Endothelial cell of umbilical vein (primary cell): ENCODE results near the gene COL6A3. TPM values are rescaled to one million over a fixed set of nuclear protein-coding genes. Genes with fewer than 3 reads are reported as not detected.

Experiments used
- BruUV-seq: library from RNA; stranded (reverse); fragments of 400-500 nt; replicated peaks from 2 replicates; lab custom pipeline; 2021; lab: Mats Ljungman, UMichigan
- CTCF ChIA-PET: fragments of 300-600, 350-600 bp; sonication (Branson Sonifier 250); formaldehyde crosslinking; loops from one replicate; lab custom pipeline; 2021; ENCODE audit warnings: antibody characterized with exemption, inconsistent platforms; lab: Charles Lee
- POLR2A ChIA-PET: fragments of 300-600, 350-600 bp; sonication (Branson Sonifier 250); formaldehyde crosslinking; loops from one replicate; lab custom pipeline; 2021; ENCODE audit warnings: antibody characterized with exemption, inconsistent platforms; lab: Charles Lee
- DNase-seq: peaks from one replicate; pipeline ENCODE4 v3.0.0-alpha.2; 2011; ENCODE audit warnings: low read depth, low spot score
- FAIRE-seq: peaks from 2 replicates; lab custom pipeline; 2011; peaks lifted over from hg19 to GRCh38; lab: Jason Lieb, UNC
- H2AFZ ChIP-seq: 2 replicates; pipeline ENCODE4 v1.6.0; 2012; ENCODE audit warnings: low read depth, low read length, control low read depth, inconsistent platforms
- H3K27ac ChIP-seq: 2 replicates; pipeline ENCODE4 v1.5.1; 2011; ENCODE audit warnings: low read depth, mild to moderate bottlenecking, control low read depth, low read length, moderate library complexity; ENCODE audit not compliant: insufficient read depth
- H3K27me3 ChIP-seq, 2 experiments: 2 replicates each; pipeline versions ENCODE4 v1.6.0 to v1.6.1; 2011; ENCODE audit warnings: low read length in 2 of 2, mixed read lengths in 1 of 2; ENCODE audit not compliant: control insufficient read depth in 2 of 2, insufficient read depth in 2 of 2
- H3K36me3 ChIP-seq, 2 experiments: 2 replicates in 1 of 2; 3 replicates in 1 of 2; pipeline ENCODE4 v1.5.1; 2011; ENCODE audit warnings: low read length in 2 of 2, mild to moderate bottlenecking in 1 of 2, moderate library complexity in 1 of 2; ENCODE audit not compliant: control insufficient read depth in 2 of 2, insufficient read depth in 2 of 2; ENCODE audit errors: extremely low read depth in 1 of 2
- H3K4me1 ChIP-seq: 3 replicates; pipeline ENCODE4 v1.5.1; 2011; ENCODE audit warnings: mild to moderate bottlenecking, low read length; ENCODE audit not compliant: control insufficient read depth, insufficient read depth; ENCODE audit errors: extremely low read depth
- H3K4me2 ChIP-seq: 2 replicates; pipeline ENCODE4 v1.6.1; 2011; ENCODE audit warnings: low read length, control low read depth, mixed read lengths; ENCODE audit not compliant: insufficient read depth
- H3K4me3 ChIP-seq, 3 experiments: fragments of 200-600 bp in 1 of 3; sonication (generic), shearing (Covaris generic) in 1 of 3; replicated peaks in 1 of 3; 2 replicates each; pipeline ENCODE4 v1.5.1; 2011 to 2016; ENCODE audit warnings: control low read depth in 3 of 3, low read length in 3 of 3, mild to moderate bottlenecking in 2 of 3, inconsistent platforms in 1 of 3, low read depth in 1 of 3, moderate library complexity in 1 of 3; ENCODE audit not compliant: insufficient read depth in 1 of 3
- H3K79me2 ChIP-seq: 2 replicates; pipeline ENCODE4 v1.6.0; 2012; ENCODE audit warnings: low read length, inconsistent platforms; ENCODE audit not compliant: control insufficient read depth, insufficient read depth
- H3K9ac ChIP-seq: replicated peaks from 2 replicates; pipeline ENCODE3; 2011; ENCODE audit warnings: low read length, control low read depth; ENCODE audit not compliant: insufficient read depth; ENCODE audit errors: extremely low read depth
- H3K9me1 ChIP-seq: replicated peaks from 3 replicates; pipeline ENCODE4 v1.6.0; 2011; ENCODE audit warnings: mild to moderate bottlenecking, low read length; ENCODE audit not compliant: control insufficient read depth, insufficient read depth; ENCODE audit errors: extremely low read depth
- H3K9me3 ChIP-seq: replicated peaks from 2 replicates; pipeline ENCODE4 v1.5.1; 2012; ENCODE audit warnings: low read length, inconsistent platforms; ENCODE audit not compliant: control insufficient read depth, insufficient read depth
- H4K20me1 ChIP-seq: replicated peaks from 2 replicates; pipeline ENCODE3; 2011; ENCODE audit warnings: mild to moderate bottlenecking, low read length; ENCODE audit not compliant: control insufficient read depth, insufficient read depth; ENCODE audit errors: extremely low read depth
- CTCF ChIP-seq, 2 donors: IDR thresholded peaks; 1 replicate in 1 of 2; 2 replicates in 1 of 2; pipeline ENCODE4 v1.5.1; 2011; ENCODE audit warnings: low read length in 2 of 2, mild to moderate bottlenecking in 2 of 2, moderate library complexity in 2 of 2, control low read depth in 1 of 2, inconsistent platforms in 1 of 2, low read depth in 1 of 2; ENCODE audit not compliant: insufficient read depth in 1 of 2; ENCODE audit errors: extremely low read depth in 1 of 2
- EZH2 ChIP-seq: IDR thresholded peaks from 2 replicates; pipeline ENCODE4 v1.6.1; 2012; ENCODE audit warnings: borderline replicate concordance, low read depth, mild to moderate bottlenecking, moderate library complexity, low read length, inconsistent platforms; ENCODE audit not compliant: severe bottlenecking
- FOS ChIP-seq: IDR thresholded peaks from 2 replicates; pipeline ENCODE4 v1.6.1; 2011; ENCODE audit warnings: mild to moderate bottlenecking, low read length, moderate library complexity, borderline replicate concordance; ENCODE audit not compliant: insufficient read depth
- GATA2 ChIP-seq: IDR thresholded peaks from 2 replicates; pipeline ENCODE4 v1.7.0; 2011; ENCODE audit warnings: low read depth, mild to moderate bottlenecking, moderate library complexity, mixed read lengths, low read length; ENCODE audit not compliant: insufficient read length, insufficient read depth
- JUN ChIP-seq: IDR thresholded peaks from 2 replicates; pipeline ENCODE4 v1.6.1; 2011; ENCODE audit warnings: borderline replicate concordance, low read depth; ENCODE audit not compliant: insufficient read length, insufficient read depth
- MAX ChIP-seq: IDR thresholded peaks from 2 replicates; pipeline ENCODE4 v1.6.1; 2011; ENCODE audit not compliant: insufficient read depth, insufficient read length
- MYC ChIP-seq: IDR thresholded peaks from one replicate; pipeline ENCODE4 v1.6.1; 2011; ENCODE audit warnings: mild to moderate bottlenecking, low read depth, low read length
- POLR2A ChIP-seq: IDR thresholded peaks from 2 replicates; pipeline ENCODE4 v1.6.1; 2012; ENCODE audit warnings: low read depth, mild to moderate bottlenecking, control low read depth, low read length
- POLR2AphosphoS5 ChIP-seq: IDR thresholded peaks from 2 replicates; pipeline ENCODE4 v1.6.1; 2012; ENCODE audit warnings: low read depth, mild to moderate bottlenecking, control low read depth, low read length, moderate library complexity; ENCODE audit not compliant: insufficient read depth
- dilution Hi-C: fragments of 300-500 bp; cut with MboI; formaldehyde crosslinking; loops from one replicate; pipeline ENCODE4 v1.15.0; 2019; ENCODE audit warnings: low sequenced_read_pairs; ENCODE audit not compliant: extremely low pct_ligation_motif_present
- intact Hi-C: fragments of 100-400 bp; cut with micrococcal nuclease; formaldehyde crosslinking; loops from one replicate; pipeline ENCODE4 v1.10.0; 2022
- polyA plus RNA-seq, 4 experiments: library from polyadenylated mRNA; depleted of rRNA in 3 of 4; stranded (reverse) in 3 of 4; unstranded in 1 of 4; fragments of >200 nt; gene quantifications; 2 replicates each; pipeline versions ENCODE4 v1.2.1 to v1.2.3, GENCODE V29; 2011 to 2012; ENCODE audit warnings: missing spikeins in 1 of 4
- total RNA-seq: library from RNA; stranded (reverse); gene quantifications from 2 replicates; pipeline ENCODE4 v1.2.3, GENCODE V29; 2021

The COL6A3 gene
- total and polyA plus RNA-seq, 2 donors (not counting 3 experiments of a cell fraction or from before 2014, with no cell fraction given) = 0.03 TPM; not detected in 1

GRCh38 chr2:237348281-237348865 lies 65.6 kb downstream of the COL6A3 start:
- Histone ChIP-seq H3K9me1 (no peaks in the 10 kb centered on the region), H3K36me3 (no peaks in the 10 kb centered on the region), H3K27me3 (peaks cover 5 to 8% of the 10 kb centered on the region in 2 experiments), H3K4me3 (no peak overlapping the region), H2AFZ (no peak overlapping the region), H4K20me1 (no peaks in the 10 kb centered on the region), H3K9ac (no peak overlapping the region), H3K4me1 (no peaks in the 10 kb centered on the region), H3K4me2 (no peak overlapping the region), H3K79me2 (no peaks in the 10 kb centered on the region), H3K9me3 (no peaks in the 10 kb centered on the region), H3K27ac (no peak overlapping the region)
- no TSS peak for BruUV-seq
- TF ChIP-seq GATA2 (no peak), CTCF (IDR thresholded peaks at IDR 0.05; ENCODE audit: extremely low read depth in 1 of 2, insufficient read depth in 1 of 2, low read depth in 1 of 2, low read length in 2 of 2) (no peak), MAX (no peak), POLR2AphosphoS5 (no peak), POLR2A (no peak), EZH2 (no peak), JUN (no peak), MYC (no peak), FOS (no peak)
- intact Hi-C loops = no loop called here
- DNase-seq = no peak
- ChIA-PET CTCF (no interaction called here), POLR2A (no interaction called here)
- dilution Hi-C loops = no loop called here
- no peak for FAIRE-seq
